ENCODE data around the gene LIN28B.

The LIN28B gene

GRCh38 chr6:105120570-105120969 lies 163.7 kb downstream of the LIN28B start:
- DNase-seq, result no peak

- DNase-seq, result no peak
These were observed 165.1 kb downstream of the LIN28B start for GRCh38 chr6:105121981-105122380.

- no peak for DNase-seq
These were observed 165.8 kb downstream of the LIN28B start for GRCh38 chr6:105122717-105123116.
